ENCODE results near the gene NUDT22. TPM values are rescaled to one million over a fixed set of nuclear protein-coding genes. Genes with fewer than 3 reads are reported as not detected.

NUDT22 gene
- polyA plus RNA-seq, 3 donors: 20.6 to 22.0 (median 21.9) TPM

DNA sequence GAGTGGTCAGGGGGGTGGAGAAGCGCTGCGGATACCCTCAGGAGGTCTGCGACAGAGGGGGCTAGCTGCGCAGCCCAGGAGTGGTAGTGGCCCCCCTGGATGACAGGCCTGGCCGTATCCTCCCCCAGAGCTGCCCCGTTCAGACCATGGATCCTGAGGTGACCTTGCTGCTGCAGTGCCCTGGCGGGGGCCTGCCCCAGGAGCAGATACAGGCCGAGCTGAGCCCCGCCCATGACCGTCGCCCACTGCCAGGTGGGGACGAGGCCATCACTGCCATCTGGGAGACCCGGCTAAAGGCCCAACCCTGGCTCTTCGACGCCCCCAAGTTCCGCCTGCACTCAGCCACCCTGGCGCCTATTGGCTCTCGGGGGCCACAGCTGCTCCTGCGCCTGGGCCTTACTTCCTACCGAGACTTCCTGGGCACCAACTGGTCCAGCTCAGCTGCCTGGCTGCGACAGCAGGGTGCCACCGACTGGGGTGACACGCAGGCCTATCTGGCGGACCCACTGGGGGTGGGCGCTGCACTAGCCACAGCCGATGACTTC is 505 bp downstream of the NUDT22 start:
- DNase-seq (ENCODE audit: low read depth in 3 of 3, low spot score in 2 of 3): no peak

DNA sequence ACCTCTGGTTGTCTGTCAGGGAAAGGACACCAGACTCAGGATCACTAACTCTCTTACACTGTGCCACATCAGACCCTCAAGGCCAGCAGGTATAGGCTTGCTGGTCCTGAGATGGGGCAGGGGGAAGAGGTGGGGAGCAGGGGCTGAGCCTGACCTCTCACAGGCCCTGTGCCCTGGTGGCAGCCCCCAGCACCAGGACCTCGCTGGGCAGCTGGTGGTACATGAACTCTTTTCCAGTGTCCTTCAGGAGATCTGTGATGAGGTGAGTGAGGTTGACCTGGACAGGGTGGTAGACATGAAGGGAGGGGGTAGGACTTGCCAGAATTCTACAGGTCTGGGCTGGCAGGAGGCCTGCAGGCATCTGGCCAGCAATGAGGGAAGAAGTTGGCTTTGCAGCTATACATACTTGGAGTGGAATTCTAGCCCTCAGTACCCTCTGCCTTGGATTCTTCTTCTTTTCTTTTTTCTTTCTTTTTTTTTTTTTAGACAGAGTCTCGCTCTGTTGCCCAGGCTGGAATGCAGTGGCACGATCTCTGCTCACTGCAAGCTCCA is 1.4 kb downstream of the NUDT22 start:
- DNase-seq (ENCODE audit: low read depth in 3 of 3, low spot score in 2 of 3): no peak

DNA sequence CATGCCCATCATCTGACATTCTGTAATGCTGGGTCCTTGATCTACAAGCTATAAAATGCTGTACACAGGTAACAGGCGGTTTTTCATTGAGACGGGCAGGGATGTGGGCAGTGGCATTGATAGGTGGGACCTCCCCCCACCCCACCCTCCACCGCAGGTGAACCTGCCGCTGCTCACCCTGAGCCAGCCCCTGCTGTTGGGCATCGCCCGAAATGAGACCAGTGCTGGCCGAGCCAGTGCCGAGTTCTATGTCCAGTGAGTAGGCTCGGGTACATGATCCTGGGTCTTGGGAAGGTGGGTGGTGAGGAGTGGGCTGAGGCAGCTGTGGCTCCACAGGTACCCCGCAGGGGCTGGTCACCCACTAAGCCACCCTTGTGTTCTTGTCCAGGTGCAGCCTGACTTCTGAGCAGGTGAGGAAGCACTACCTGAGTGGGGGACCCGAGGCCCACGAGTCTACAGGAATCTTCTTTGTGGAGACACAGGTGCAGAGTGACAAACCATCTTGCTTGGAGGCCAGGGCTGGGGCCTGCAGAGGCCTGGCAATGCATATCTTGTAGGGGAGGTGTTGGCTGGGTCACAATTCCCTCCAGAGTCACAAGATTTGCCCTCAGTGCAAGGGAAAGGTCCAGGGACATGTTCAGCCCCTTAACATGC is 3.1 kb downstream of the NUDT22 start:
- DNase-seq (ENCODE audit: low read depth in 3 of 3, low spot score in 2 of 3): no peak

DNA sequence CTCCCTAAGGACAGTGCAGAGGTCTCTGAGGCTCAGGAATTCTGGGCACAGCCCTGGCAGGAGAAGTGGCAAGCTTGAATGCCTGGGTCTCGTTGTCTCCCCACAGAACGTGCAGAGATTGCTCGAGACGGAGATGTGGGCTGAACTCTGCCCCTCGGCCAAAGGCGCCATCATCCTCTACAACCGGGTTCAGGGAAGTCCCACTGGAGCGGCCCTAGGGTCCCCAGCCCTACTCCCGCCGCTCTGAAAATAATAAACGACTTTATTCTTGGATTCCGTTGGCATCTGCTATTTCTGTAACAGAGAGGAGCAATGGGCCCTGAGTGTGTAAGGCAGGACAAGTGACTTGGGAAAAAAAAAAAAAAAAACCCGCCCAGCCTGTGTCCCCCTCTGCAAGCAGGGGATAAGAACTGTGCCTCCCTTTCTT is 3.7 kb downstream of the NUDT22 start:
- no peak for DNase-seq (ENCODE audit: low read depth in 3 of 3, low spot score in 2 of 3)

DNA sequence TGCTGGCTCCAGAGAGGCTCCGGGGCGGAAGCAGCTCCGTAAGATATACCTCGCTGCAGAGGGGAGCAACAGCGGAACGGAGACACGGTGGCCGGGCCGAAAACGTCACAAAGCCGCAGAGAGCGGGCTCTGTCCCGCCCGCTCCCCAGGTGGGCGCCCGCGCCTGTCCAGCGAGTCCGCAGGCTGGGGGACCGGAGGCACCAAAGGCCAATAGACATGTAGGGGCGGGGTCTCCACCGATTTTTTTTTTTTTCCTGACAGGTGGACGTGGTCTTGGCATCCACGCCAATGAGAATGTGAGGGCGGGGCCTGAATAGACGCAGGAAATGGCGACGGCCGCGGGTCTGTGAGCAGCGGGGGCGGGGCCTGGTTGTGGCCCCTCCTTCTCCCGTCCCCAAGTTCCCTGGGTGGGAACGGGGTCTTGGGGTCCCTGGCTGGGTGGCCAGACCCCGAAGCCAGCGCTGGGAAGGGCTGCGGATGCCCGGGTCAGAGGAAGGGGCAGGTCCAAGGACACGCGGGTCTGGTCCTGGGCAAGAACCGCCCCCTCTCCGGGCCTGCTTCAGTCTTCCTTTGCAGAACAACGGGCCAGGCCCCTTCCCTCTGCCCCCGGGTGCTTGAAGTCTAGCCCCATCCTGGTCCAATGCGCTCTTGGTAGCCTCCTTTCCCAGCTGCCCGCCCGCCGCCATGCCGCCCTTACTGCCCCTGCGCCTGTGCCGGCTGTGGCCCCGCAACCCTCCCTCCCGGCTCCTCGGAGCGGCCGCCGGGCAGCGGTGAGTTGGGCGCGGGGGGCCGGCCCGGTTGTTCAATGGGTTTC is 4.3 kb downstream of the NUDT22 start, which contains the start of gene DNAJC4:
Gene DNAJC4, plus strand, starts transcription at position 378 of the 814 bp plus-strand sequence. Its CDS starts 307 bp downstream, at position 685.
- DNase-seq (ENCODE audit: low read depth in 3 of 3, low spot score in 2 of 3): peak; percentile 87 to 94 (median 89)

DNA sequence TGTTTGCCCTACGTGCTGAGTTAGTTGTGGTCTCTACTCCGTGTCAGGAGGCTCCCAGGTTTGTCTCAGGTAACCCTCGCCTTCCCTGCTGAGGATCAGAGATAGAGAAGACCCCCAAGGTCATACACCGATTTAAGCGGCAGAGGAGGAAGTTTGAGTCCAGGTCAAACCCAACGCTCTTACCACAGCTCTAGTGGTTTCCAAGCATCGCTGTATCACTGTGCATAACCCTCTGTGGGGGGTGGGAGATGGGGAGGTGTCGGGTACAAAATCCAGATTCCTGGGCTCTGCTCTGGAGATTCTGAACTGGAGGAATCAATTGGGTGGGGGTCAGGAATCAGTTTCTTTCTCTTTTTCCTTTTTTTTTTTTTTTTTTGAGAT is 4.9 kb downstream of the NUDT22 start:
- no peak for DNase-seq (ENCODE audit: low read depth in 3 of 3, low spot score in 2 of 3)

DNA sequence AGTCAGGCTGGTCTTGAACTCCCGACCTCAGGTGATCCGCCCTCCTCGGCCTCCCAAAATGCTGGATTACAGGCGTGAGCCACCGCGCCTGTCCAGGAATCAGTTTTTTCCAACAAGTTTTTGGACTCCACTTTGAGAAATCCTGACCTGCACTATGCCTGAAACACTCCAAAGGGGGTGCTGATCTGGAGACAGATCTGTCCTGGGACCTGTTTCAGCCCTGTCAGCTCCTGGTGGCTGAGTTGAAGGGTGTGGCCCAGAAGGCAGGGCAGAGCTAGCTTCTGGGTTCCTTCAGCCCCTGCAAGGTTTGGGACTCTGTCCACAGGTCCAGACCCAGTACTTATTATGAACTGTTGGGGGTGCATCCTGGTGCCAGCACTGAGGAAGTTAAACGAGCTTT is 5.5 kb downstream of the NUDT22 start:
- DNase-seq (ENCODE audit: low read depth in 3 of 3, low spot score in 2 of 3): no peak

DNA sequence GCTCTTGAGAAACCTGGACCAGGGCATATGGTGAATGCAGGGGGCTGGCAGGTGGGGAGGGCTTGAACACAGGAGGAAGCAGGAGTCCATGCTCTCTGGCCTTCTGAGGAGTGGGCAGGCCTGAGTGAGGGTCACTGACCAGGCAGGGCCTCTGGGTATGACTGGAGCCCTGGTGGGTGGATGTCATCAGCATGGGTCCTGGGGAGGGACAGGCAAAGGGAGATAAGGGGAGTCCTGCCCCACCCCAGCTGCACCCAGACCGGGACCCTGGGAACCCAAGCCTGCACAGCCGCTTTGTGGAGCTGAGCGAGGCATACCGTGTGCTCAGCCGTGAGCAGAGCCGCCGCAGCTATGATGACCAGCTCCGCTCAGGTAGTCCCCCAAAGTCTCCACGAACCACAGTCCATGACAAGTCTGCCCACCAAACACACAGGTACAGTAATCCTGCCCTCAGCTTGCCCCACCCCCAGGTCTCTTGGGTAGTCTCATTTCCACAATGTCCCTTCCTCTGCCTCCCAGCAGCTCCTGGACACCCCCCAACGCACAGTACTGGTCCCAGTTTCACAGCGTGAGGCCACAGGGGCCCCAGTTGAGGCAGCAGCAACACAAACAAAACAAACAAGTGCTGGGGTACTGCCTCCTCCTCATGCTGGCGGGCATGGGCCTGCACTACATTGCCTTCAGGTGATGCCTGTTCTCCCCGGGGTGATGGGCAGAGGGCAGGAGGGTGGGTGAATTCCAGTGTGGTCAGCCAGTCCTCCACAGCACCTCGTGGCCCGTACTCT is 6.3 kb downstream of the NUDT22 start:
- DNase-seq (ENCODE audit: low read depth in 3 of 3, low spot score in 2 of 3): no peak

DNA sequence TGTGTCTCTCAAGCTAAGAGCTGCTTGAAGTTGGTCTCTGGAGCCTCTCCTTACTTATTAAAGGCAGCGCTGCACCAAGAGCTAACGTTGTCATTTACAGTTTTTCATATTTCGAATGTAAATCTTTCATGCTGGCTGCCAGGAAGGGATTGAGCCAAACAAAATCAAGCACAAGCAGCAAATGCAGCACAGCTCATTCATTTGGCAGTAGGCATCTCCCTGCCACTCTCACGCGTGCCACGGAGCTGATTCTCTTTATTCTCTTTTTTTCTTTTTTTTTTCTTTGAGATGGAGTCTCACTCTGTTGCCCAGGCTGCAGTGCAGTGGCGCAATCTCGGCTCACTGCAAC is 6.9 kb downstream of the NUDT22 start:
- DNase-seq (ENCODE audit: low read depth in 3 of 3, low spot score in 2 of 3): no peak

DNA sequence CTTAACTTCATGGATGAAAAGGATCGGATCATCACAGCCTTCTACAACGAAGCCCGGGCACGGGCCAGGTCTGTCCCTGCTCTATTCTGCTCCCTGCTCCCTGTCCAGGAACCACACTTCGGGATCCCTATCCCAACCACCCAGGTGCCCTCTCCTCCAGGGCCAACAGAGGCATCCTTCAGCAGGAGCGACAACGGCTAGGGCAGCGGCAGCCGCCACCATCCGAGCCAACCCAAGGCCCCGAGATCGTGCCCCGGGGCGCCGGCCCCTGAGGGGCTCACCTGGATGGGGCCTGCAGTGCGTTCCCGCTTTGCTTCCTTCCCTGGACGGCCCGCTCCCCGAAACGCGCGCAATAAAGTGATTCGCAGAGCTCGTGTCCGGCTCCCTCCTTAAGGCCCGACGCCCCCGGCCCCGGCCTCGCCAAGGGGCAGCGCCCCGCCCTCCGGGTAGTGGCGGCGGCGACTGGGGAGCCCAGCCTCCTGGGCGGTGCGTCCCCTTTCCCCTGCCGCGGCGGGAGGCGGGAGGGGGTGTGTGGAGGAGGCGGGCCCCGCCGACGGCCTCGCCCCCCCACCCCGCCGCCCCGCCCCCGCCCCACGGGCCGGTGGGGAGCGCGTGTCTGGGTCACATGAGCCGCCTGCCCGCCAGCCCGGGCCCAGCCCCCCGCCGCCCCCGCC is 8.0 kb downstream of the NUDT22 start, which contains the start of gene VEGFB:
Gene VEGFB, plus strand, starts transcription at position 672 of the 674 bp plus-strand sequence. CDS start 250 bp downstream, outside the sequence.
- no peak for DNase-seq (ENCODE audit: low read depth in 3 of 3, low spot score in 2 of 3)

DNA sequence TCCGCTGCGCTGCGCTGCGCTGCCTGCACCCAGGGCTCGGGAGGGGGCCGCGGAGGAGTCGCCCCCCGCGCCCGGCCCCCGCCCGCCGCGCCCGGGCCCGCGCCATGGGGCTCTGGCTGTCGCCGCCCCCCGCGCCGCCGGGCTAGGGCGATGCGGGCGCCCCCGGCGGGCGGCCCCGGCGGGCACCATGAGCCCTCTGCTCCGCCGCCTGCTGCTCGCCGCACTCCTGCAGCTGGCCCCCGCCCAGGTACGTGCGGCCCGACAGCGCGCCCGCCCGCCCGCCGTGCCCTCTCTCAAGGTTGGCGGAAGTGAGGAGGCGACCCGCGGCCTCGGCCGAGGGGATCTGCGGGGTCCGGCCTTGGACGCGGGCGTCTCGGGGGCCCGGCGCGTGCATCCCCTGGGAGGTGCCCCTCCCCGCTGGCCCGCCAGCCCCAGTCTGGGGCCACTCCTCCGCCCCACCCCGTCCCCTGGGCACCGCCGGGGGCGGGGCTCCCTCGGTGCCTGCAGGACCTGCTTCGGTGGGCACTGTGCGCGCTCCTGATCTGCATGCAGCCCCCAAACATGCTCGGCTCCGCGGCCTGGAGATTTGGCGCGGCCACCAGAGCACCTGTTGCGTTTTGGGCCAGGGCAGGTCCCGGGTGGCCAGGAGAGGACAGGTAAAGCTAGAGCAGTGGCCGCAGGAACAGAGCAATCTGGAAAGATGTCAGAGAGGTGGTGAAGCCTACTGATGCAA is 8.7 kb downstream of the NUDT22 start:
- no peak for DNase-seq (ENCODE audit: low read depth in 3 of 3, low spot score in 2 of 3)

DNA sequence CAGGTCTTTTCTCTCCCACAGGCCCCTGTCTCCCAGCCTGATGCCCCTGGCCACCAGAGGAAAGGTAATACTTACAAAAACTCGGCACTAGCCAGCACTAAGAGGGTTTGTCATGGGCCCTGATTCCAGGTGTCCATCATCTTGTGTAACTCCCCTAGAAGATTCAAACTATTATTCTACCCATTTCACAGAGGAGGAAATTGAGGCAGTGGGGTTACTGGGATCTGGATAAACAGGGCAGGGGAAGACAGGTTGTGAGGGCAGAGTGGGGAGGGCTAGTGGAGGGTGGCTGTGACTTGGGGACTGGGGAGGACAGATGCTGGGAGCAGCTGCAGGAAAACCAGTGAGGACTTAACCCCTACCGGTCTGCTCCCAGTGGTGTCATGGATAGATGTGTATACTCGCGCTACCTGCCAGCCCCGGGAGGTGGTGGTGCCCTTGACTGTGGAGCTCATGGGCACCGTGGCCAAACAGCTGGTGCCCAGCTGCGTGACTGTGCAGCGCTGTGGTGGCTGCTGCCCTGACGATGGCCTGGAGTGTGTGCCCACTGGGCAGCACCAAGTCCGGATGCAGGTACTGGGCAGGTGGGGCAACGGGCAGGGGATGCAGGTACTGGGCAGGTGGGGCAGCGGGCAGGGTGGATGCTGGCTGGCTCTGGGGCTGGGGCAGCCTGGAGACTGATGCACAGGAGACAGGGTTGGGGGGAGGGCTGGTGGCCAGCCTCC is 9.5 kb downstream of the NUDT22 start:
- DNase-seq (ENCODE audit: low read depth in 3 of 3, low spot score in 2 of 3): no peak

DNA sequence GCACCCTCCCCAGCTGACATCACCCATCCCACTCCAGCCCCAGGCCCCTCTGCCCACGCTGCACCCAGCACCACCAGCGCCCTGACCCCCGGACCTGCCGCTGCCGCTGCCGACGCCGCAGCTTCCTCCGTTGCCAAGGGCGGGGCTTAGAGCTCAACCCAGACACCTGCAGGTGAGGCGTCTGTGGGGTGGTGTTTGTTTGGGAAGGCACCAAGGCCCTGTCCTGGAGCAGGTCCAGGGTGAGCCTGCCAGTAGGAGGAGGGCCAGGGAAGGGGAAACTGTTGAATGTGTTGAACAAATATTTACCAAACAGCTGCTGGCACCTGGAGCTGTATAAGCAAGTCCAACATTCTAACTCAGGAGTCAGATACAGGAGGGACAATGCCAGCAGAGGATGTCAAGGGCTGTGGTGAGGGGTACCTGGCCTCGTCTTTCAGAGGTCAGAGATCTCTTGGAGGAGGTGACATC is 11.4 kb downstream of the NUDT22 start:
- no peak for DNase-seq (ENCODE audit: low read depth in 3 of 3, low spot score in 2 of 3)

DNA sequence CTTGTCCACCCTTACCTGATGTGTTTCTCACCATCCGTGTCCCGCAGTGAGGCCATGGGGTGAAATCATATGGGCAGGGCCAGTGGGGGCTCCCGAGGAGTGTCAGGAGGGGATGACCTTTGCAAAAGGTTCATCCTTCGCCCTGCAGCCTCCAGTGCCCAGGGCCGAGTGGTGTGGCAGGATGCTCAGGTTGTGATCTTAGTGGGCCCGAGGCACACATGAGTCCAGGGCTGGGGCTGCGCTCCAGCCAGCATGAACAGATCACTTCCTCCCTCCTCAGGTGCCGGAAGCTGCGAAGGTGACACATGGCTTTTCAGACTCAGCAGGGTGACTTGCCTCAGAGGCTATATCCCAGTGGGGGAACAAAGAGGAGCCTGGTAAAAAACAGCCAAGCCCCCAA is 12.0 kb downstream of the NUDT22 start:
- no peak for DNase-seq (ENCODE audit: low read depth in 3 of 3, low spot score in 2 of 3)

DNA sequence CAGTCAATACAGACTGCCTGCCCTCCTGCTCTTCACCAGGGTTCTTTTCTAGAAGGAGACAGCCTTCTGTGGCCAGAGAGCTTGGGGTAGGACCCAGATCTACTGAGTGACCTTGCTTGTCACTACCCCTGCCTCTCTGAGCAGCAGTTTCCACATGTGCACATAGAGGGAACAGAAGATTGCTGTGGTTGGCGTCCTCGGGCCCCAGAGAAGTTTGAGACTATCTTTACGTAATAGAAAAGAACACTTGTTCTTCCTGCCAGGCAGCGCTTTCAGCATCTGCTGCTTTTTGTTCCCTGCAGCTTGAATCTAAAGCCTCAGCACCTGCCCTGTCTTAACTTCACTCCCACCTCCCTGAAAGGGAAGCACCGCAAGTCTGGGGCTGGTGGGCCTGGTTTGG is 12.9 kb downstream of the NUDT22 start:
- no peak for DNase-seq (ENCODE audit: low read depth in 3 of 3, low spot score in 2 of 3)

DNA sequence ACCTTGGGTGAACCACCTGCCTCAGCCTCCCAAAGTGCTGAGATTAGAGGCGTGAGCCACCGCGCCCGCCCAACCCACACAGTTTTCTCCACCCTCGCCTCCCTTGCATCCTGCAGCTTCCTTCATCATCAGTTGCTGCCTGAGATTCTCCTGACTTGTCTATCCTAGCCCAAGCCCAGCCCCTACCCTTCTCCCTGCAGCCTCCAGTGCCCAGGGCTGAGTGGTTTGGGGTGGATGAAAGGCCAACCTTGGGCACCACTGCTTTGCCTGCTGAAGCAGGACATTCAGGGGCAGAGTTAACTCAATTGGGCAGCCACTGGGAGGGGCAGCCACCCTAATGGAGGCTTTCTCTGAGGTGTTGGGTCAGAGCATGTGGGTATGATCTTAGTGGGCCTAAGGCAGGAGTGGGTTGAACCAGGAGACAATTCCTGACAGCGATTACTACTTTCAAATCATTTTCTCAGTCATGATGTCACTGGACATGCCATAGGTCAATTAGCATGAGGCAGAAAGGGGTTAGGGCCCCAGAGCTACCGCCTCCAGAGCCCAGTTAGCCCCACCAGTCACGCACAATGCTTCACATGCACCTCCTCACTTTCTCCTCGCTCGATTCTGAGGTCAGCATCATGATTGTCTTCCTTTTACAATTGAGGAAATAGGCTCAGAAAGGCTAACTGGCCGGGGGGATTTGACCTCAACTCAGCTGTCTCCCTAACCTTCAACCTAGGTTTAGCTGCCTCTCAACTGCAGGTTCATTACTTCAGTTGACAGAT is 13.8 kb downstream of the NUDT22 start:
- no peak for DNase-seq (ENCODE audit: low read depth in 3 of 3, low spot score in 2 of 3)

DNA sequence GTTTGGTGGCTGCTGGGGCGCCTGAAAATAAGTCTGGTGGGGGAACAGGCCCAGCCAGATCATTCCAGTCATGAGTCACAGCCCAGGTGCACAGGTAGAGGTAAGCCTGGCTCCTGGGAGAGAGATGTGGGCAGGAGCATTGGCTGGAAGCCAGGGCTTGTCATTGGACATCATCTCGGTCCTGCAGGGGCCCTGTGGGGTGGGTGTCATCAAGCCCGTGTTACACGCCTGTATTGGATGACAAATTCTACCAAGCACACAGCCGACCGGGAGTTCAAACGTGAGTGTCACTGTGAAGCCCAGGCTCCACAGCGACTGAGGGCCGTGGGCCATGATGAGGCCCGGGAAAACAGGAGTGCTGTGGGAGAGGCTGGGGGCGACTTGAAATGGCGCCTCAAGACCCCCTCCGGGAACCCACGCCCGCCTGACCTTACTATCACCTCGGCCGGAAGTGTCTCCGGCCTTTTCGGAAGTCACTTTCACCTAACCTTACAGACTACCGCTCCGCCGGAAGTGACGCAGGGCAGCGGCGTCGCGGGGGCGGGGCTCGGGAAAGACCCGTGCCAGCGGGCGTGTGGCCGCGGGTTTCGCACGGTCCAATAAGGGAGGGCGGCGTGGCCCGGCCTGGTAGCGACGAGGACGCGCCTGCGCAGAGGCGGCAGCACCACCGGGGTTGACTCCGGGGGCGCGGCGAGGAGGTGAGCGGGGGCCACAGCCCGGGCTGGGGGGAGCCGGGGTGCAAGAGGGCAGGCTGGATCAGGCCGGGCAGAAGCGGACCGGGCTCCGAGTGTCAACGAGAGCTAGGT is 14.6 kb downstream of the NUDT22 start, which contains the start of gene FKBP2:
Gene FKBP2, plus strand, starts transcription at position 661 of the 806 bp plus-strand sequence. CDS start 1,293 bp downstream, outside the sequence.
- peak; percentile 88 to 93 (median 92) for DNase-seq (ENCODE audit: low read depth in 3 of 3, low spot score in 2 of 3)
